ENCODE measurements around the gene ZFP36L1. TPM values are rescaled to one million over a fixed set of nuclear protein-coding genes. Genes with fewer than 3 reads are reported as not detected.

ZFP36L1 gene
- total and polyA plus RNA-seq, 10 of the 15 experiments (the other 5 are each of a cell fraction or from before 2014, with no cell fraction given) = 22.0 to 184 (median 66.1) TPM

GRCh38 chr14:68791078-68791901 lies 1.6 kb downstream of the ZFP36L1 start (continued):
- TF ChIP-seq GATAD2B (conservative IDR thresholded peaks at IDR 0.05; ENCODE audit: low read depth) (no peak), MYC (IDR thresholded peaks at IDR 0.05; ENCODE audit: insufficient read depth, insufficient read length, insufficient replicate concordance, low read length, severe bottlenecking) (no peak), PML (IDR thresholded peaks at IDR 0.05; ENCODE audit: low read length) (no peak), PAX5 (IDR thresholded peaks at IDR 0.05; ENCODE audit: borderline replicate concordance, low read depth, low read length) (no peak), STAT3 (IDR thresholded peaks at IDR 0.05; ENCODE audit: low read depth, low read length) (0 out of 2 replicates have a peak, but pooled peaks have one; percentile 52), BHLHE40 (IDR thresholded peaks at IDR 0.05; ENCODE audit: borderline replicate concordance in 1 of 2, low read depth in 2 of 2, low read length in 1 of 2) (no peak), BCL3 (IDR thresholded peaks at IDR 0.05; ENCODE audit: borderline replicate concordance, insufficient read depth, low read depth, low read length, poor library complexity, severe bottlenecking) (no peak), HSF1 (IDR thresholded peaks at IDR 0.05; ENCODE audit: low read depth, low read length) (no peak), CHD2 (IDR thresholded peaks at IDR 0.05; ENCODE audit: borderline replicate concordance, low read depth, low read length) (no peak), CEBPZ (IDR thresholded peaks at IDR 0.05; ENCODE audit: low read depth, low read length) (no peak), CBX5 (IDR thresholded peaks at IDR 0.05; ENCODE audit: low read depth) (no peak), MEF2A (IDR thresholded peaks at IDR 0.05; ENCODE audit: insufficient read depth, low read depth, low read length) (no peak), POLR2AphosphoS2 (IDR thresholded peaks at IDR 0.05; ENCODE audit: low read depth, low read length) (peak; percentile 27; the same call in 1 of the 2 replicates), SUPT20H (IDR thresholded peaks at IDR 0.05; ENCODE audit: borderline replicate concordance, control insufficient read depth, low read depth, low read length) (no peak), ZBED1 (IDR thresholded peaks at IDR 0.05; ENCODE audit: borderline replicate concordance) (no peak; the same call in 1 of the 2 replicates), GABPA (IDR thresholded peaks at IDR 0.05; ENCODE audit: low read depth) (no peak), E2F8 (IDR thresholded peaks at IDR 0.05; ENCODE audit: low read depth, partially characterized antibody) (no peak), CREM (IDR thresholded peaks at IDR 0.05; ENCODE audit: low read depth) (no peak; the same call in 1 of the 2 replicates), FOXM1 (IDR thresholded peaks at IDR 0.05; ENCODE audit: low read depth, low read length) (no peak), POU2F2 (IDR thresholded peaks at IDR 0.05; ENCODE audit: borderline replicate concordance, low read depth, low read length) (no peak)

Data from GM12878 (cell line).